ENCODE results near the gene IGFBP7.

DNA sequence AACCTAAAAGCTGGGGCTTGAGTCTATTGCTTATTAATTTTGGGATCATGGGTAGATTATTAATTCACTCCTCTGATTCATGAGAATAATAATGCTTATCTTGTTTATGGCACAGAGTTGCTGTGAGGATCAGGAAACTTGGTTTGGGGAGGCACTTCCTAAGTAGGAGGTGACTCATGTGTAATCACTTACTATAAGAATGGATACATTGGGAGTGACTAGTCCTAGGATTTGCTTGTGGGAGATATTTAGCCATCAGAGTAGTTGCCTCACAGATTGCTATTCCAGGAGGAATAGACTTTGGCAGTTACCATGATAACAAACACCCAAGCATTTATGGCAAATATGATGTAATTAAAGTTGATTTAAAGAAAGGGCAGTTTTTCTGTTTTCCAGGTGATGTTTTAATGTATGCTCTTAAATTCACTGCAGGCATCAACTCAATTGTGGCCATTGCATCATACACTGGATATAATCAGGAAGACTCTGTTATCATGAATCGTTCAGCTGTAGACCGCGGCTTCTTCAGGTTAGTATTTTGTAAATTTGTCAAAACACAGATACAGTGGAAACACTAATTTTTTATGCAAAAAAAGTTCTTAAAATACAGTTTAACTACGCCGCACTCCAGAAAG lies 89.6 kb downstream of the IGFBP7 start:
- TF ChIP-seq, protein P1, sequence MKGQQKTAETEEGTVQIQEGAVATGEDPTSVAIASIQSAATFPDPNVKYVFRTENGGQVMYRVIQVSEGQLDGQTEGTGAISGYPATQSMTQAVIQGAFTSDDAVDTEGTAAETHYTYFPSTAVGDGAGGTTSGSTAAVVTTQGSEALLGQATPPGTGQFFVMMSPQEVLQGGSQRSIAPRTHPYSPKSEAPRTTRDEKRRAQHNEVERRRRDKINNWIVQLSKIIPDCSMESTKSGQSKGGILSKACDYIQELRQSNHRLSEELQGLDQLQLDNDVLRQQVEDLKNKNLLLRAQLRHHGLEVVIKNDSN (IDR thresholded peaks at IDR 0.05; ENCODE audit: borderline replicate concordance, extremely low read length, insufficient read depth, low read depth, low read length), result no peak
- TF ChIP-seq YY1 (IDR thresholded peaks at IDR 0.05; ENCODE audit: low read depth, low read length) (no peak), FOS (IDR thresholded peaks at IDR 0.05; ENCODE audit: borderline replicate concordance, extremely low read depth, insufficient read length) (no peak), TCF7 (IDR thresholded peaks at IDR 0.05; ENCODE audit: borderline replicate concordance) (no peak), NRF1 (conservative IDR thresholded peaks at IDR 0.05; ENCODE audit: low read depth, low read length) (no peak), SRF (IDR thresholded peaks at IDR 0.05; ENCODE audit: low read depth in 2 of 2, low read length in 2 of 2) (no peak), TARDBP (IDR thresholded peaks at IDR 0.05; ENCODE audit: borderline replicate concordance) (no peak), CBX3 (IDR thresholded peaks at IDR 0.05; ENCODE audit: borderline replicate concordance, low read depth) (no peak), SMC3 (IDR thresholded peaks at IDR 0.05; ENCODE audit: borderline replicate concordance, low read length) (no peak), HDAC6 (IDR thresholded peaks at IDR 0.05; ENCODE audit: unreplicated experiment) (no peak), POLR2A (IDR thresholded peaks at IDR 0.05; ENCODE audit: low read depth, low read length) (no peak)
- TF ChIP-seq, protein P2, sequence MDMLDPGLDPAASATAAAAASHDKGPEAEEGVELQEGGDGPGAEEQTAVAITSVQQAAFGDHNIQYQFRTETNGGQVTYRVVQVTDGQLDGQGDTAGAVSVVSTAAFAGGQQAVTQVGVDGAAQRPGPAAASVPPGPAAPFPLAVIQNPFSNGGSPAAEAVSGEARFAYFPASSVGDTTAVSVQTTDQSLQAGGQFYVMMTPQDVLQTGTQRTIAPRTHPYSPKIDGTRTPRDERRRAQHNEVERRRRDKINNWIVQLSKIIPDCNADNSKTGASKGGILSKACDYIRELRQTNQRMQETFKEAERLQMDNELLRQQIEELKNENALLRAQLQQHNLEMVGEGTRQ (IDR thresholded peaks at IDR 0.05; ENCODE audit: borderline replicate concordance, low read depth, low read length), result no peak
- TF ChIP-seq, protein P3, sequence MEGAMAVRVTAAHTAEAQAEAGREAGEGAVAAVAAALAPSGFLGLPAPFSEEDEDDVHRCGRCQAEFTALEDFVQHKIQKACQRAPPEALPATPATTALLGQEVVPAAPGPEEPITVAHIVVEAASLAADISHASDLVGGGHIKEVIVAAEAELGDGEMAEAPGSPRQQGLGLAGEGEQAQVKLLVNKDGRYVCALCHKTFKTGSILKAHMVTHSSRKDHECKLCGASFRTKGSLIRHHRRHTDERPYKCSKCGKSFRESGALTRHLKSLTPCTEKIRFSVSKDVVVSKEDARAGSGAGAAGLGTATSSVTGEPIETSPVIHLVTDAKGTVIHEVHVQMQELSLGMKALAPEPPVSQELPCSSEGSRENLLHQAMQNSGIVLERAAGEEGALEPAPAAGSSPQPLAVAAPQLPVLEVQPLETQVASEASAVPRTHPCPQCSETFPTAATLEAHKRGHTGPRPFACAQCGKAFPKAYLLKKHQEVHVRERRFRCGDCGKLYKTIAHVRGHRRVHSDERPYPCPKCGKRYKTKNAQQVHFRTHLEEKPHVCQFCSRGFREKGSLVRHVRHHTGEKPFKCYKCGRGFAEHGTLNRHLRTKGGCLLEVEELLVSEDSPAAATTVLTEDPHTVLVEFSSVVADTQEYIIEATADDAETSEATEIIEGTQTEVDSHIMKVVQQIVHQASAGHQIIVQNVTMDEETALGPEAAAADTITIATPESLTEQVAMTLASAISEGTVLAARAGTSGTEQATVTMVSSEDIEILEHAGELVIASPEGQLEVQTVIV (IDR thresholded peaks at IDR 0.05; ENCODE audit: borderline replicate concordance, partially characterized antibody), result no peak
- TF ChIP-seq, protein P4, sequence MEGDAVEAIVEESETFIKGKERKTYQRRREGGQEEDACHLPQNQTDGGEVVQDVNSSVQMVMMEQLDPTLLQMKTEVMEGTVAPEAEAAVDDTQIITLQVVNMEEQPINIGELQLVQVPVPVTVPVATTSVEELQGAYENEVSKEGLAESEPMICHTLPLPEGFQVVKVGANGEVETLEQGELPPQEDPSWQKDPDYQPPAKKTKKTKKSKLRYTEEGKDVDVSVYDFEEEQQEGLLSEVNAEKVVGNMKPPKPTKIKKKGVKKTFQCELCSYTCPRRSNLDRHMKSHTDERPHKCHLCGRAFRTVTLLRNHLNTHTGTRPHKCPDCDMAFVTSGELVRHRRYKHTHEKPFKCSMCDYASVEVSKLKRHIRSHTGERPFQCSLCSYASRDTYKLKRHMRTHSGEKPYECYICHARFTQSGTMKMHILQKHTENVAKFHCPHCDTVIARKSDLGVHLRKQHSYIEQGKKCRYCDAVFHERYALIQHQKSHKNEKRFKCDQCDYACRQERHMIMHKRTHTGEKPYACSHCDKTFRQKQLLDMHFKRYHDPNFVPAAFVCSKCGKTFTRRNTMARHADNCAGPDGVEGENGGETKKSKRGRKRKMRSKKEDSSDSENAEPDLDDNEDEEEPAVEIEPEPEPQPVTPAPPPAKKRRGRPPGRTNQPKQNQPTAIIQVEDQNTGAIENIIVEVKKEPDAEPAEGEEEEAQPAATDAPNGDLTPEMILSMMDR (IDR thresholded peaks at IDR 0.05 in 2 of 3, conservative IDR thresholded peaks at IDR 0.05 in 1 of 3; ENCODE audit: control insufficient read depth in 2 of 3, extremely low read depth in 1 of 3, insufficient read depth in 1 of 3, low read depth in 3 of 3, low read length in 3 of 3), result no peak

Data from GM12878 (cell line).